CD14-positive monocyte (primary cell): Measurements from ENCODE around the gene ABCG1. TPM values are rescaled to one million over a fixed set of nuclear protein-coding genes. Genes with fewer than 3 reads are reported as not detected.

Source experiments
- DNase-seq, 3 donors: peaks; one replicate each; pipeline ENCODE4 v3.0.0-alpha.2; 2011 to 2022
- H2AFZ ChIP-seq: 2 replicates; pipeline ENCODE4 v1.6.0; 2012; ENCODE audit warnings: mild to moderate bottlenecking, low read depth, low read length, inconsistent platforms; ENCODE audit not compliant: insufficient read depth, poor library complexity, severe bottlenecking
- H3K27ac ChIP-seq, 2 donors: 1 replicate in 1 of 2; 2 replicates in 1 of 2; pipeline ENCODE4 v1.5.1; 2012 to 2013; ENCODE audit warnings: low read length in 2 of 2, control low read depth in 1 of 2, inconsistent platforms in 1 of 2, low read depth in 1 of 2, mild to moderate bottlenecking in 1 of 2
- H3K27me3 ChIP-seq, 2 donors: one replicate each; pipeline versions ENCODE4 v1.6.0 to v1.6.1; 2011 to 2013; ENCODE audit warnings: low read length in 2 of 2; ENCODE audit not compliant: control insufficient read depth in 2 of 2, insufficient read depth in 2 of 2
- H3K36me3 ChIP-seq, 2 donors: replicated peaks in 1 of 2; 1 replicate in 1 of 2; 2 replicates in 1 of 2; pipeline versions ENCODE4 v1.5.1 to v1.6.1; 2012 to 2013; ENCODE audit warnings: low read length in 2 of 2, control low read depth in 1 of 2, inconsistent platforms in 1 of 2, mild to moderate bottlenecking in 1 of 2; ENCODE audit not compliant: insufficient read depth in 2 of 2, control insufficient read depth in 1 of 2
- H3K4me1 ChIP-seq, 2 donors: 1 replicate in 1 of 2; 2 replicates in 1 of 2; pipeline versions ENCODE4 v1.5.1 to v1.6.1; 2012 to 2013; ENCODE audit warnings: low read length in 2 of 2, control low read depth in 1 of 2, inconsistent platforms in 1 of 2, mild to moderate bottlenecking in 1 of 2, moderate library complexity in 1 of 2; ENCODE audit not compliant: insufficient read depth in 2 of 2, control insufficient read depth in 1 of 2
- H3K4me2 ChIP-seq: replicated peaks from 2 replicates; pipeline ENCODE3; 2012; ENCODE audit warnings: low read length, moderate library complexity, mild to moderate bottlenecking; ENCODE audit not compliant: poor library complexity, severe bottlenecking; ENCODE audit errors: extremely low read depth
- H3K4me3 ChIP-seq, 3 experiments: fragments of 200-600 bp in 1 of 3; sonication (generic) in 1 of 3; replicated peaks in 1 of 3; 1 replicate in 2 of 3; 2 replicates in 1 of 3; pipeline ENCODE4 v1.5.1; 2011 to 2013; ENCODE audit warnings: low read length in 3 of 3, mild to moderate bottlenecking in 3 of 3, control low read depth in 2 of 3, low read depth in 2 of 3, inconsistent platforms in 1 of 3, moderate library complexity in 1 of 3
- H3K79me2 ChIP-seq: 2 replicates; pipeline ENCODE4 v1.6.0; 2012; ENCODE audit warnings: mild to moderate bottlenecking, control low read depth, inconsistent platforms, low read length, moderate library complexity; ENCODE audit not compliant: insufficient read depth
- H3K9ac ChIP-seq: 2 replicates; pipeline ENCODE4 v1.6.0; 2017; ENCODE audit warnings: low read length, mild to moderate bottlenecking; ENCODE audit not compliant: insufficient read depth, poor library complexity, severe bottlenecking
- H3K9me3 ChIP-seq, 2 donors: replicated peaks in 1 of 2; 1 replicate in 1 of 2; 2 replicates in 1 of 2; pipeline versions ENCODE4 v1.5.1 to v1.6.1; 2012 to 2013; ENCODE audit warnings: low read length in 2 of 2, control low read depth in 1 of 2; ENCODE audit not compliant: control insufficient read depth in 1 of 2, insufficient read depth in 1 of 2
- H4K20me1 ChIP-seq: 2 replicates; pipeline ENCODE4 v1.6.0; 2012; ENCODE audit warnings: mild to moderate bottlenecking, low read length, control low read depth, moderate library complexity; ENCODE audit not compliant: insufficient read depth
- H3K27ac Mint-ChIP-seq, 7 donors: one replicate each; pipeline ENCODE4 v1.8.0; 2020; ENCODE audit warnings: mild to moderate bottlenecking in 7 of 7, mixed read lengths in 7 of 7, moderate library complexity in 6 of 7, inconsistent platforms in 2 of 7
- H3K27me3 Mint-ChIP-seq, 3 donors: one replicate each; pipeline ENCODE4 v1.8.0; 2021 to 2022; ENCODE audit warnings: low read depth in 3 of 3, mild to moderate bottlenecking in 3 of 3, mixed read lengths in 3 of 3, moderate library complexity in 3 of 3, inconsistent platforms in 1 of 3
- H3K36me3 Mint-ChIP-seq, 2 donors: one replicate each; pipeline ENCODE4 v1.8.0; 2020; ENCODE audit warnings: mixed read lengths in 2 of 2, inconsistent platforms in 1 of 2, mild to moderate bottlenecking in 1 of 2
- H3K4me1 Mint-ChIP-seq: one replicate; pipeline ENCODE4 v1.8.0; 2020; ENCODE audit warnings: mild to moderate bottlenecking, mixed read lengths
- H3K4me3 Mint-ChIP-seq, 2 donors: one replicate each; pipeline ENCODE4 v1.8.0; 2020; ENCODE audit warnings: mild to moderate bottlenecking in 2 of 2, mixed read lengths in 2 of 2, moderate library complexity in 1 of 2
- H3K9me3 Mint-ChIP-seq, 7 donors: one replicate each; pipeline ENCODE4 v1.8.0; 2020 to 2022; ENCODE audit warnings: mixed read lengths in 7 of 7, mild to moderate bottlenecking in 6 of 7, moderate library complexity in 6 of 7, inconsistent platforms in 2 of 7
- WGBS: methylation state at CpG from one replicate; pipeline ENCODE4 v1.1.5; 2013; ENCODE audit warnings: missing lambda C conversion rate; ENCODE audit not compliant: insufficient coverage; 5-methylcytosine and 5-hydroxymethylcytosine counted together
- intact Hi-C, 2 donors: fragments of 100-400 bp; cut with micrococcal nuclease; formaldehyde crosslinking; loops; one replicate each; pipeline versions ENCODE4 v1.15.0 to v1.15.1; 2023
- polyA plus RNA-seq, 3 donors: library from polyadenylated mRNA; depleted of rRNA in 1 of 3; unstranded in 2 of 3; stranded (reverse) in 1 of 3; fragments of 300-500 nt in 2 of 3; fragments of >200 nt in 1 of 3; fragmentation: Illumina TruSeq in 2 of 3; gene quantifications; 1 replicate in 2 of 3; 2 replicates in 1 of 3; pipeline ENCODE4 v1.2.3, GENCODE V29; 2012 to 2021
- TF ChIP-seq, protein P1 (sequence below): fragments of 200-600 bp; IDR thresholded peaks from one replicate; pipeline ENCODE4 v1.8.0; 2022; ENCODE audit warnings: antibody characterized with exemption, mild to moderate bottlenecking

The ABCG1 gene
- polyA plus RNA-seq, 3 donors, result 3.0 to 5.2 (median 3.5) TPM

DNA sequence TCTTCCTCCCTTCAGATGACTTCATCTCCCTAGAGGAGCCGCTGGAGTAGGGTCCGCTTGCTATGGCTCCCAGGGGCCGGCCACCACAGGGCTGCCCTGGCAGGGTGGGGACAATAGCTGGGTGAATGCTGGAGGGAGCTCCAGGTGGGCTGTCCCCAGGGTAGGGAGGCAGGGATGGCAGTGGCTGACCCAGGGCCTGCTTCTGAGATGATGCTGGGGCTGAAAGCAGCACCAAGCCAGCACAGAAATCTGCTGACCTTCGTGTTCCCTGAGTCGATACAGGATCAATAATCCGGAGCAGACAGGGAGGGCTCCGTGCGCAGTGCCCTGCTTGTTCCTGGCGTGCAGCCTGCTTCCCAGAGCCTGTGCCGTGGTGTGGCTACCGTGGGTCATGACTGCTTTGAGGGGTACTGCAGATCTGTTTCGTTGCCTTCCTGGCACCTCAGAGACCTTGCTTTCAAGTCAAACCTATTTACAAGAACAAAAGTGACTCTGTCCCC lies 62.3 kb downstream of the ABCG1 start:
- peaks cover 10 to 27% of the 10 kb centered on the region in 2 donors for H3K36me3 Mint-ChIP-seq
- no peak overlapping the region for H3K27ac ChIP-seq

DNA sequence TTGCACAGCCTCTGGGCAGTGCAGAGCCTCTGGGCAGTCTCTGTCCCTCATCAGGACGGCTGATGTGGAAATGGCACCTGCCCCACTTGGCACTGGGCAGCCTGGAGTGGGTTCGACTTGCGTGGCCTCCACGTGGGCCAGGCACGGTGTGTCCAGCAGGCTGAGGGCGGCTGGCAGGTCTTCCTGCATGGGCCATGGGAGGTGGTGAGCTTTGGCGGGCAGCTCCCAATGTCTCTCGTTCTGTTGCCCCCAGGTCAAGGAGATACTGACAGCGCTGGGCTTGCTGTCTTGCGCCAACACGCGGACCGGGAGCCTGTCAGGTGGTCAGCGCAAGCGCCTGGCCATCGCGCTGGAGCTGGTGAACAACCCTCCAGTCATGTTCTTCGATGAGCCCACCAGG lies 63.1 kb downstream of the ABCG1 start:
- no peaks in the 10 kb centered on the region for H3K9me3 Mint-ChIP-seq
- H4K20me1 ChIP-seq, result no peaks in the 10 kb centered on the region
- no peak overlapping the region for H3K27ac Mint-ChIP-seq
- 95% methylated on average over 18 of the region's 18 CpGs for WGBS
- H3K36me3 ChIP-seq, result no peaks in the 10 kb centered on the region
- H3K9ac ChIP-seq, result no peak overlapping the region
- no peak overlapping the region for H2AFZ ChIP-seq
- H3K27me3 Mint-ChIP-seq, result peaks cover 0 to 6% (median 5%) of the 10 kb centered on the region in 3 donors
- H3K9me3 ChIP-seq, result no peaks in the 10 kb centered on the region
- no peak for DNase-seq
- H3K4me2 ChIP-seq, result no peak overlapping the region
- TF ChIP-seq, protein P1, sequence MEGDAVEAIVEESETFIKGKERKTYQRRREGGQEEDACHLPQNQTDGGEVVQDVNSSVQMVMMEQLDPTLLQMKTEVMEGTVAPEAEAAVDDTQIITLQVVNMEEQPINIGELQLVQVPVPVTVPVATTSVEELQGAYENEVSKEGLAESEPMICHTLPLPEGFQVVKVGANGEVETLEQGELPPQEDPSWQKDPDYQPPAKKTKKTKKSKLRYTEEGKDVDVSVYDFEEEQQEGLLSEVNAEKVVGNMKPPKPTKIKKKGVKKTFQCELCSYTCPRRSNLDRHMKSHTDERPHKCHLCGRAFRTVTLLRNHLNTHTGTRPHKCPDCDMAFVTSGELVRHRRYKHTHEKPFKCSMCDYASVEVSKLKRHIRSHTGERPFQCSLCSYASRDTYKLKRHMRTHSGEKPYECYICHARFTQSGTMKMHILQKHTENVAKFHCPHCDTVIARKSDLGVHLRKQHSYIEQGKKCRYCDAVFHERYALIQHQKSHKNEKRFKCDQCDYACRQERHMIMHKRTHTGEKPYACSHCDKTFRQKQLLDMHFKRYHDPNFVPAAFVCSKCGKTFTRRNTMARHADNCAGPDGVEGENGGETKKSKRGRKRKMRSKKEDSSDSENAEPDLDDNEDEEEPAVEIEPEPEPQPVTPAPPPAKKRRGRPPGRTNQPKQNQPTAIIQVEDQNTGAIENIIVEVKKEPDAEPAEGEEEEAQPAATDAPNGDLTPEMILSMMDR, result no peak
- H3K27ac ChIP-seq, result no peak overlapping the region
- H3K4me1 Mint-ChIP-seq, result peaks cover 11% of the 10 kb centered on the region
- H3K79me2 ChIP-seq, result no peaks in the 10 kb centered on the region
- intact Hi-C loops, result no loop called here
- no peak overlapping the region for H3K4me3 Mint-ChIP-seq
- H3K4me3 ChIP-seq, result no peak overlapping the region
- no peaks in the 10 kb centered on the region for H3K27me3 ChIP-seq
- H3K36me3 Mint-ChIP-seq, result peaks cover 4 to 30% of the 10 kb centered on the region in 2 donors
- no peaks in the 10 kb centered on the region for H3K4me1 ChIP-seq

More for the DNA sequence above, 62.3 kb downstream of the ABCG1 start:
- intact Hi-C loops, result no loop called here
- Mint-ChIP-seq H3K4me1 (peaks cover 5% of the 10 kb centered on the region), H3K4me3 (no peak overlapping the region), H3K27ac (no peak overlapping the region), H3K27me3 (peaks cover 0 to 6% (median 5%) of the 10 kb centered on the region in 3 donors), H3K9me3 (no peaks in the 10 kb centered on the region)
- Histone ChIP-seq H3K9ac (no peak overlapping the region), H3K4me2 (no peak overlapping the region), H3K36me3 (peaks cover 0 to 3% of the 10 kb centered on the region in 2 donors), H3K27me3 (no peaks in the 10 kb centered on the region), H3K9me3 (no peaks in the 10 kb centered on the region), H2AFZ (no peak overlapping the region), H3K4me1 (no peaks in the 10 kb centered on the region), H4K20me1 (no peaks in the 10 kb centered on the region), H3K4me3 (no peak overlapping the region), H3K79me2 (no peaks in the 10 kb centered on the region)
- TF ChIP-seq, protein P1, result no peak
- 99% methylated on average over 10 of the region's 12 CpGs for WGBS
- no peak for DNase-seq
